BE2C (cell line): ENCODE data around the gene AEN.
A peak's percentile ranks its signal among the peaks of the same experiment; 100 is the strongest.

ENCODE experiments used
- DNase-seq: peaks from one replicate; pipeline ENCODE4 v3.0.0-alpha.2; 2020
- H3K27me3 ChIP-seq: fragments of 250-450 bp; sonication (Bioruptor Pico); 2 replicates; pipeline ENCODE4 v1.5.1; 2020; ENCODE audit warnings: mild to moderate bottlenecking
- H3K36me3 ChIP-seq: fragments of 250-450 bp; sonication (Bioruptor Pico); 2 replicates; pipeline ENCODE4 v1.5.1; 2020; ENCODE audit warnings: mild to moderate bottlenecking
- H3K4me1 ChIP-seq: fragments of 250-450 bp; sonication (Bioruptor Pico); 2 replicates; pipeline ENCODE4 v1.5.1; 2020
- H3K4me3 ChIP-seq: 2 replicates; pipeline ENCODE4 v1.5.1; 2011; ENCODE audit warnings: low read depth, low read length
- H3K9me3 ChIP-seq: fragments of 250-450 bp; sonication (Bioruptor Pico); 2 replicates; pipeline ENCODE4 v1.5.1; 2020
- CTCF ChIP-seq: IDR thresholded peaks from 2 replicates; pipeline ENCODE4 v1.5.1; 2012; ENCODE audit warnings: mild to moderate bottlenecking, low read depth, low read length

The AEN gene

DNA sequence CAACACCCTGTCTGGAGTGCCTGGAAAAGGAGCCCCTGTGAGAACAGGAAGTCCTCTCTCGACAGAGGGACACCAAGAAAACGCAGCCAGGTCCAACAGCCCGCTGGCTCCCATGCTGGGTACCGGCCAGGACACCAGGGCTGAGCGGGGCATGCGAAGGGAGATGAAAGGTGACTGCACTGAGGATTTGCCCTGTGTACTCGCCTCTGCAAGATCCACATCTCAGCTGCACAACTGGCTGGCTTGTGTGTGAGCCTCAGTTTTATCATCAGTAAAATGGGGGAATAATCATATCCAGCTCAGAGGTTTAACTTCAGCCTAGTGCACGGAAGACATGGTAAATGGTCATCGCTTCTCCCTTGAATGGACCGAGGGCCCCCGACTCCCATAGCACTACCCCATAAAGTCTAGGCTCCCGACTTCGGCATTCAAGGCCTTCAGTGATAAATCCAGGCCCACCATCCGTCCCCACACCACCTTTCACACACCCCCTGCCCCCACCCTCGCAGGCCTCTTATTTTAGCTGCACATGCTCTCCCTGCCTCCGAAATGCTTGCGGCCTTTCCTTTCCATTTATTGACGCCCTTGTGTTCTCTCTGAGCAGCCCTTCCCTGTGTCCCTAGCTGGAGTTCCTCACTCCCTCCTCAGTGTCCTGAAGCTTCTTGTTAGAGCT, 33.4 kb downstream of the AEN start:
- no peak overlapping the region for H3K4me3 ChIP-seq
- H3K27me3 ChIP-seq: peaks cover 6% of the 10 kb centered on the region
- H3K9me3 ChIP-seq: no peaks in the 10 kb centered on the region
- no peak for TF ChIP-seq CTCF
- H3K4me1 ChIP-seq: no peaks in the 10 kb centered on the region
- no peak for DNase-seq
- no peaks in the 10 kb centered on the region for H3K36me3 ChIP-seq

DNA sequence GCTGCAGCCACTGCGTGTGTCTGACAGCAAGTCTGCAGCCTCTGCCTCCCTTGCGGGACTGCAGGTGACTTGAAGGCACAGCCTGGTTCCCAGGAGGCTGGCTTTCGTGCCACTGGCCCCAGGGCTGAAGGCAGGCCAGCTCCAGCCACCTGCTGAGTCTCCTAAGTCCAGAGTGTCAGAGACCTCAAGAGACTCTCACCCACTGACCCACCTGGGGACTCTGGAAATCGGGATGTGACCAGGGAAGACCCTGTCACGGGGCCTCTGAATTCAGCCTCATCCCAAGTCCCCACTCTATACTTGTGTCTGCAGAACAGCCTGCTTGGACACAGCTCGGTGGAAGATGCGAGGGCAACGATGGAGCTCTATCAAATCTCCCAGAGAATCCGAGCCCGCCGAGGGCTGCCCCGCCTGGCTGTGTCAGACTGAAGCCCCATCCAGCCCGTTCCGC, 34.0 kb downstream of the AEN start:
- Histone ChIP-seq H3K4me1 (no peaks in the 10 kb centered on the region), H3K9me3 (no peaks in the 10 kb centered on the region), H3K4me3 (no peak overlapping the region), H3K27me3 (peaks cover 8% of the 10 kb centered on the region), H3K36me3 (no peaks in the 10 kb centered on the region)
- no peak for TF ChIP-seq CTCF
- no peak for DNase-seq

GRCh38 chr15:88655800-88656488, 34.8 kb downstream of the AEN start:
- no peak for TF ChIP-seq CTCF
- Histone ChIP-seq H3K27me3 (peaks cover 8% of the 10 kb centered on the region), H3K4me1 (no peaks in the 10 kb centered on the region), H3K4me3 (no peak overlapping the region), H3K9me3 (no peaks in the 10 kb centered on the region), H3K36me3 (no peaks in the 10 kb centered on the region)
- no peak for DNase-seq

GRCh38 chr15:88656760-88657221, 35.7 kb downstream of the AEN start:
- DNase-seq: no peak
- H3K4me3 ChIP-seq: no peak overlapping the region
- no peaks in the 10 kb centered on the region for H3K9me3 ChIP-seq
- no peaks in the 10 kb centered on the region for H3K36me3 ChIP-seq
- H3K27me3 ChIP-seq: peaks cover 8% of the 10 kb centered on the region
- H3K4me1 ChIP-seq: no peaks in the 10 kb centered on the region
- TF ChIP-seq CTCF: no peak

GRCh38 chr15:88657326-88658069, 36.4 kb downstream of the AEN start:
- peak; percentile 64 for DNase-seq
- peak; percentile 89 for TF ChIP-seq CTCF
- Histone ChIP-seq H3K4me1 (no peaks in the 10 kb centered on the region), H3K4me3 (no peak overlapping the region), H3K36me3 (no peaks in the 10 kb centered on the region), H3K9me3 (no peaks in the 10 kb centered on the region), H3K27me3 (peaks cover 8% of the 10 kb centered on the region)
